ENCODE data around the gene SLC1A7.

SLC1A7 gene

GRCh38 chr1:53158900-53159299, 16.5 kb upstream of the SLC1A7 start:
- no peak for DNase-seq

GRCh38 chr1:53156783-53157182, 14.3 kb upstream of the SLC1A7 start:
- no peak for DNase-seq

- DNase-seq = no peak
These were observed 13.5 kb upstream of the SLC1A7 start for GRCh38 chr1:53155945-53156344.

- no peak for DNase-seq
These were observed 13.1 kb upstream of the SLC1A7 start for GRCh38 chr1:53155534-53155933.

GRCh38 chr1:53154859-53155438, 12.5 kb upstream of the SLC1A7 start:
- DNase-seq = no peak

- DNase-seq = no peak
These were observed 11.3 kb upstream of the SLC1A7 start for GRCh38 chr1:53153752-53154151.

- DNase-seq = no peak
These were observed 5.7 kb upstream of the SLC1A7 start for GRCh38 chr1:53148123-53148522.

- no peak for DNase-seq
These were observed 4.7 kb upstream of the SLC1A7 start for GRCh38 chr1:53147174-53147573.

- peak; percentile 98 for DNase-seq
These were observed 3.7 kb upstream of the SLC1A7 start for GRCh38 chr1:53145942-53146708.

- no peak for DNase-seq
These were observed 3.1 kb upstream of the SLC1A7 start for GRCh38 chr1:53145619-53145941.

- no peak for DNase-seq
These were observed 2.7 kb upstream of the SLC1A7 start for GRCh38 chr1:53145051-53145600.

GRCh38 chr1:53144201-53144600, 1.8 kb upstream of the SLC1A7 start:
- no peak for DNase-seq

GRCh38 chr1:53143527-53143926, 1.1 kb upstream of the SLC1A7 start:
- DNase-seq = peak; percentile 95

GRCh38 chr1:53141487-53142055, 867 bp downstream of the SLC1A7 start:
- peak; percentile 70 for DNase-seq

- DNase-seq = peak; percentile 60
These were observed 2.0 kb downstream of the SLC1A7 start for GRCh38 chr1:53140451-53140850.

GRCh38 chr1:53139951-53140361, 2.5 kb downstream of the SLC1A7 start:
- DNase-seq = peak; percentile 60

- DNase-seq = no peak
These were observed 3.2 kb downstream of the SLC1A7 start for GRCh38 chr1:53138991-53139884.

GRCh38 chr1:53137729-53138128, 4.7 kb downstream of the SLC1A7 start:
- peak; percentile 49 for DNase-seq

- DNase-seq = peak; percentile 54
These were observed 6.7 kb downstream of the SLC1A7 start for GRCh38 chr1:53135735-53136114.

- DNase-seq = peak; percentile 99
These were observed 7.3 kb downstream of the SLC1A7 start for GRCh38 chr1:53134961-53135734.

- no peak for DNase-seq
These were observed 8.4 kb downstream of the SLC1A7 start for GRCh38 chr1:53134042-53134485.
